ENCODE measurements around the gene ATAD3B.
"Not testable (repeated sequence)": the region's sequence is repeated elsewhere in the genome, so short reads cannot be mapped to it uniquely, and the experiment has no call there.

ATAD3B gene

GRCh38 chr1:1514376-1514775, 42.8 kb downstream of the ATAD3B start:
- not testable (repeated sequence) for DNase-seq

- DNase-seq: not testable (repeated sequence)
Measured at GRCh38 chr1:1516923-1517322, 45.4 kb downstream of the ATAD3B start.

GRCh38 chr1:1517973-1518620, 46.5 kb downstream of the ATAD3B start:
- no peak for DNase-seq

GRCh38 chr1:1518621-1519007, 47.0 kb downstream of the ATAD3B start:
- DNase-seq: not testable (repeated sequence)

- not testable (repeated sequence) for DNase-seq
Measured at GRCh38 chr1:1519805-1520505, 48.4 kb downstream of the ATAD3B start.

- DNase-seq: no peak
Measured at GRCh38 chr1:1521331-1521730, 49.8 kb downstream of the ATAD3B start.

GRCh38 chr1:1522536-1522935, 51.0 kb downstream of the ATAD3B start:
- not testable (repeated sequence) for DNase-seq

GRCh38 chr1:1523226-1523625, 51.7 kb downstream of the ATAD3B start:
- not testable (repeated sequence) for DNase-seq

- DNase-seq: not testable (repeated sequence)
Measured at GRCh38 chr1:1523651-1524050, 52.1 kb downstream of the ATAD3B start.

GRCh38 chr1:1524750-1525383, 53.3 kb downstream of the ATAD3B start:
- DNase-seq: not testable (repeated sequence)

GRCh38 chr1:1526476-1526875, 54.9 kb downstream of the ATAD3B start:
- not testable (repeated sequence) for DNase-seq

GRCh38 chr1:1527092-1527816, 55.7 kb downstream of the ATAD3B start:
- DNase-seq: no peak

GRCh38 chr1:1528301-1529267, 57.0 kb downstream of the ATAD3B start:
- no peak for DNase-seq

GRCh38 chr1:1529321-1529720, 57.8 kb downstream of the ATAD3B start:
- DNase-seq: no peak

GRCh38 chr1:1529936-1530335, 58.4 kb downstream of the ATAD3B start:
- no peak for DNase-seq

GRCh38 chr1:1531947-1532346, 60.4 kb downstream of the ATAD3B start:
- no peak for DNase-seq

- DNase-seq: not testable (repeated sequence)
Measured at GRCh38 chr1:1533176-1533893, 61.8 kb downstream of the ATAD3B start.

GRCh38 chr1:1533894-1534291, 62.3 kb downstream of the ATAD3B start:
- DNase-seq: not testable (repeated sequence)

GRCh38 chr1:1534401-1535154, 63.0 kb downstream of the ATAD3B start:
- DNase-seq: no peak

GRCh38 chr1:1535201-1536018, 63.8 kb downstream of the ATAD3B start:
- DNase-seq: no peak
